ENCODE results near the gene FAF1. TPM values are rescaled to one million over a fixed set of nuclear protein-coding genes. Genes with fewer than 3 reads are reported as not detected.

The FAF1 gene
- total RNA-seq, 2 donors from 2014 or later, result 45.8 to 50.1 TPM

GRCh38 chr1:50986653-50987052 lies 26.6 kb upstream of the FAF1 start:
- no peak overlapping the region for H3K27ac Mint-ChIP-seq
- no peaks in the 10 kb centered on the region for H3K27me3 Mint-ChIP-seq
- peaks cover 4% of the 10 kb centered on the region for H3K4me1 Mint-ChIP-seq
- DNase-seq (no peak), ATAC-seq (no peak)
- H3K4me3 Mint-ChIP-seq, result no peak overlapping the region
- no peaks in the 10 kb centered on the region for H3K9me3 ChIP-seq (ENCODE audit: control insufficient read depth, low read length, poor library complexity, severe bottlenecking)
- no peaks in the 10 kb centered on the region for H3K36me3 Mint-ChIP-seq (ENCODE audit: low read depth)

GRCh38 chr1:50985094-50985493 lies 25.0 kb upstream of the FAF1 start:
- no peak for ATAC-seq
- H3K9me3 ChIP-seq (ENCODE audit: control insufficient read depth, low read length, poor library complexity, severe bottlenecking), result no peaks in the 10 kb centered on the region
- no peak for DNase-seq
- Mint-ChIP-seq H3K27ac (peak overlapping the region; percentile 51), H3K27me3 (no peaks in the 10 kb centered on the region), H3K4me3 (no peak overlapping the region), H3K36me3 (ENCODE audit: low read depth) (no peaks in the 10 kb centered on the region), H3K4me1 (peaks cover 4% of the 10 kb centered on the region)

GRCh38 chr1:50983219-50983802 lies 23.2 kb upstream of the FAF1 start:
- H3K27me3 Mint-ChIP-seq, result no peaks in the 10 kb centered on the region
- H3K36me3 Mint-ChIP-seq (ENCODE audit: low read depth), result no peaks in the 10 kb centered on the region
- DNase-seq, result no peak

GRCh38 chr1:50982611-50983010 lies 22.5 kb upstream of the FAF1 start:
- DNase-seq (no peak), ATAC-seq (no peak)
- Mint-ChIP-seq H3K27ac (no peak overlapping the region), H3K27me3 (no peaks in the 10 kb centered on the region), H3K36me3 (ENCODE audit: low read depth) (no peaks in the 10 kb centered on the region), H3K4me1 (peaks cover 12% of the 10 kb centered on the region), H3K4me3 (no peak overlapping the region)
- H3K9me3 ChIP-seq (ENCODE audit: control insufficient read depth, low read length, poor library complexity, severe bottlenecking), result no peaks in the 10 kb centered on the region

More at GRCh38 chr1:50983219-50983802, 23.2 kb upstream of the FAF1 start:
- peaks cover 12% of the 10 kb centered on the region for H3K4me1 Mint-ChIP-seq
- H3K27ac Mint-ChIP-seq, result no peak overlapping the region
- H3K9me3 ChIP-seq (ENCODE audit: control insufficient read depth, low read length, poor library complexity, severe bottlenecking), result no peaks in the 10 kb centered on the region
- no peak overlapping the region for H3K4me3 Mint-ChIP-seq
- no peak for ATAC-seq

GRCh38 chr1:50981741-50982140 lies 21.7 kb upstream of the FAF1 start:
- Mint-ChIP-seq H3K36me3 (ENCODE audit: low read depth) (no peaks in the 10 kb centered on the region), H3K27ac (no peak overlapping the region), H3K4me3 (no peak overlapping the region), H3K27me3 (peaks cover 1% of the 10 kb centered on the region), H3K4me1 (peaks cover 15% of the 10 kb centered on the region)
- ATAC-seq, result no peak
- no peak for DNase-seq
- no peaks in the 10 kb centered on the region for H3K9me3 ChIP-seq (ENCODE audit: control insufficient read depth, low read length, poor library complexity, severe bottlenecking)

GRCh38 chr1:50980505-50980904 lies 20.4 kb upstream of the FAF1 start:
- no peak overlapping the region for H3K4me3 Mint-ChIP-seq
- H3K4me1 Mint-ChIP-seq, result peaks cover 22% of the 10 kb centered on the region
- DNase-seq (no peak), ATAC-seq (no peak)
- H3K36me3 Mint-ChIP-seq (ENCODE audit: low read depth), result no peaks in the 10 kb centered on the region
- peaks cover 8% of the 10 kb centered on the region for H3K27me3 Mint-ChIP-seq
- peak overlapping the region; percentile 84 for H3K27ac Mint-ChIP-seq
- H3K9me3 ChIP-seq (ENCODE audit: control insufficient read depth, low read length, poor library complexity, severe bottlenecking), result no peaks in the 10 kb centered on the region

GRCh38 chr1:50979937-50980336 lies 19.9 kb upstream of the FAF1 start:
- peaks cover 22% of the 10 kb centered on the region for H3K4me1 Mint-ChIP-seq
- no peaks in the 10 kb centered on the region for H3K9me3 ChIP-seq (ENCODE audit: control insufficient read depth, low read length, poor library complexity, severe bottlenecking)
- ATAC-seq, result no peak
- H3K36me3 Mint-ChIP-seq (ENCODE audit: low read depth), result no peaks in the 10 kb centered on the region
- DNase-seq, result no peak
- H3K27me3 Mint-ChIP-seq, result peaks cover 8% of the 10 kb centered on the region
- no peak overlapping the region for H3K4me3 Mint-ChIP-seq
- H3K27ac Mint-ChIP-seq, result peak overlapping the region; percentile 84

- peak overlapping the region; percentile 85 for H3K4me3 Mint-ChIP-seq
These were observed 19.1 kb upstream of the FAF1 start for GRCh38 chr1:50978852-50979781.

GRCh38 chr1:50978144-50978851 lies 18.2 kb upstream of the FAF1 start:
- H3K27ac Mint-ChIP-seq, result peak overlapping the region; percentile 84
- peaks cover 2% of the 10 kb centered on the region for H3K36me3 Mint-ChIP-seq (ENCODE audit: low read depth)
- no peaks in the 10 kb centered on the region for H3K9me3 ChIP-seq (ENCODE audit: control insufficient read depth, low read length, poor library complexity, severe bottlenecking)
- peak in 1 of 3 donors; percentile 5 for DNase-seq
- peaks cover 22% of the 10 kb centered on the region for H3K4me1 Mint-ChIP-seq
- H3K27me3 Mint-ChIP-seq, result peaks cover 8% of the 10 kb centered on the region
- peak; percentile 33 for ATAC-seq
- peak overlapping the region; percentile 85 for H3K4me3 Mint-ChIP-seq

More at GRCh38 chr1:50978852-50979781, 19.1 kb upstream of the FAF1 start:
- H3K9me3 ChIP-seq (ENCODE audit: control insufficient read depth, low read length, poor library complexity, severe bottlenecking), result no peaks in the 10 kb centered on the region
- Mint-ChIP-seq H3K27ac (peak overlapping the region; percentile 84), H3K36me3 (ENCODE audit: low read depth) (peaks cover 2% of the 10 kb centered on the region), H3K4me1 (peaks cover 24% of the 10 kb centered on the region), H3K27me3 (peaks cover 8% of the 10 kb centered on the region)
- peak; percentile 35 for ATAC-seq
- DNase-seq, result no peak

GRCh38 chr1:50977575-50978143 lies 17.6 kb upstream of the FAF1 start:
- Mint-ChIP-seq H3K4me3 (peak overlapping the region; percentile 88), H3K36me3 (ENCODE audit: low read depth) (peaks cover 2% of the 10 kb centered on the region), H3K27ac (peak overlapping the region; percentile 84), H3K27me3 (peaks cover 8% of the 10 kb centered on the region), H3K4me1 (peaks cover 22% of the 10 kb centered on the region)
- DNase-seq, result peak in 2 of 3 donors; percentile 7 to 29
- peak; percentile 43 for ATAC-seq
- H3K9me3 ChIP-seq (ENCODE audit: control insufficient read depth, low read length, poor library complexity, severe bottlenecking), result no peaks in the 10 kb centered on the region

- Mint-ChIP-seq H3K27ac (peak overlapping the region; percentile 72), H3K36me3 (ENCODE audit: low read depth) (peaks cover 2% of the 10 kb centered on the region), H3K4me1 (peaks cover 24% of the 10 kb centered on the region)
These were observed 17.0 kb upstream of the FAF1 start for GRCh38 chr1:50976890-50977574.

GRCh38 chr1:50976111-50976889 lies 16.2 kb upstream of the FAF1 start:
- H3K36me3 Mint-ChIP-seq (ENCODE audit: low read depth), result peaks cover 2% of the 10 kb centered on the region
- peaks cover 24% of the 10 kb centered on the region for H3K4me1 Mint-ChIP-seq
- no peak for DNase-seq
- H3K27me3 Mint-ChIP-seq, result peaks cover 8% of the 10 kb centered on the region
- peak overlapping the region; percentile 72 for H3K27ac Mint-ChIP-seq
- no peak for ATAC-seq
- H3K9me3 ChIP-seq (ENCODE audit: control insufficient read depth, low read length, poor library complexity, severe bottlenecking), result no peaks in the 10 kb centered on the region
- peak overlapping the region; percentile 88 for H3K4me3 Mint-ChIP-seq

More at GRCh38 chr1:50976890-50977574, 17.0 kb upstream of the FAF1 start:
- Mint-ChIP-seq H3K27me3 (peaks cover 8% of the 10 kb centered on the region), H3K4me3 (peak overlapping the region; percentile 88)
- H3K9me3 ChIP-seq (ENCODE audit: control insufficient read depth, low read length, poor library complexity, severe bottlenecking), result no peaks in the 10 kb centered on the region
- peak in 2 of 3 donors; percentile 8 to 15 for DNase-seq
- peak; percentile 81 for ATAC-seq

Measured in T-helper 17 cell (primary cell).